Measurements from ENCODE around the gene TRAIP. TPM values are rescaled to one million over a fixed set of nuclear protein-coding genes. Genes with fewer than 3 reads are reported as not detected.

The TRAIP gene
- total RNA-seq, 1 donor from 2014 or later: 16.2 TPM

DNA sequence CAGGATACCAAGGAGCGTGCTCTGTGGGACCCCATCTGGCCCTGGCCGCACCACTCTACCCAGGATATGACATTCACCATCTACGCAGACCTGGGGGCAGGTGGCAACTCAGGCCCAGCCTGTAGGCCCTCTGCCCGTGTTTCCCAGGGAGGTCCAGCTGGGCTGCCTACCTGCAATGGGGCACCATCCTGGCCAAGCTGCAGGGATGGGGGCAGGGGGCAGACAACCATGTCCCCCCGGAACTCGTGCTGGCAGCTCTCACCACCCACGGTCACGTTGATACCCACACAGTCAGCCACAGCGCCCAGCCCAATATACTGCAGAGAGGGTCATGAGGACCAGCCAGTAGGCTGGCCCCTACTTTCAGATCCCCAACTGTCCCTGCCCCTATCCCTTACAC, 39.4 kb upstream of the TRAIP start:
- Mint-ChIP-seq H3K4me3 (ENCODE audit: low read depth) (no peak overlapping the region), H3K9me3 (ENCODE audit: low read depth) (no peaks in the 10 kb centered on the region), H3K36me3 (ENCODE audit: insufficient read depth) (no peaks in the 10 kb centered on the region), H3K4me1 (ENCODE audit: low read depth) (no peaks in the 10 kb centered on the region), H3K27ac (no peak overlapping the region), H3K27me3 (no peaks in the 10 kb centered on the region)
- TF ChIP-seq, protein P1, sequence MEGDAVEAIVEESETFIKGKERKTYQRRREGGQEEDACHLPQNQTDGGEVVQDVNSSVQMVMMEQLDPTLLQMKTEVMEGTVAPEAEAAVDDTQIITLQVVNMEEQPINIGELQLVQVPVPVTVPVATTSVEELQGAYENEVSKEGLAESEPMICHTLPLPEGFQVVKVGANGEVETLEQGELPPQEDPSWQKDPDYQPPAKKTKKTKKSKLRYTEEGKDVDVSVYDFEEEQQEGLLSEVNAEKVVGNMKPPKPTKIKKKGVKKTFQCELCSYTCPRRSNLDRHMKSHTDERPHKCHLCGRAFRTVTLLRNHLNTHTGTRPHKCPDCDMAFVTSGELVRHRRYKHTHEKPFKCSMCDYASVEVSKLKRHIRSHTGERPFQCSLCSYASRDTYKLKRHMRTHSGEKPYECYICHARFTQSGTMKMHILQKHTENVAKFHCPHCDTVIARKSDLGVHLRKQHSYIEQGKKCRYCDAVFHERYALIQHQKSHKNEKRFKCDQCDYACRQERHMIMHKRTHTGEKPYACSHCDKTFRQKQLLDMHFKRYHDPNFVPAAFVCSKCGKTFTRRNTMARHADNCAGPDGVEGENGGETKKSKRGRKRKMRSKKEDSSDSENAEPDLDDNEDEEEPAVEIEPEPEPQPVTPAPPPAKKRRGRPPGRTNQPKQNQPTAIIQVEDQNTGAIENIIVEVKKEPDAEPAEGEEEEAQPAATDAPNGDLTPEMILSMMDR (IDR thresholded peaks at IDR 0.05; ENCODE audit: unreplicated experiment): no peak
- DNase-seq (ENCODE audit: low spot score, unreplicated experiment): no peak

DNA sequence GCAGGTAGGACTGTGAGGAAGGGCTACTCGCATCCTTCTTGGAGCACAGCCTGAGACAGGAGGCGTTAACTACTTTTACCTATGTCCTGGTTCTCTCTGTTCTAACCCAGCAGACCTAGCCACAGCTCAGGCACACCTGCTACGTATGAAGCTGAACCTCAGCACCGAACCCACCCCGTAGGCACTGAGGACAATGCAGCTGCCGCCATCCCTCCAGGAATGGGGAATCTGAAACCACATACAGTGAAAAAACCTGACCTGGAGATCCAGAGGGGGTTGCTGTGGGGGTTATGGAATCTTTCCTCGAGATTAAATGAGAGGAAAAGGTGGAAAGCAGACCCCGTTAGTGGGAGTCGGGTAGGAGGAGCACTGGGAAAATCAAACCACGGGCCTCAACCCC, 32.9 kb upstream of the TRAIP start:
- Mint-ChIP-seq H3K27ac (no peak overlapping the region), H3K36me3 (ENCODE audit: insufficient read depth) (no peaks in the 10 kb centered on the region), H3K9me3 (ENCODE audit: low read depth) (no peaks in the 10 kb centered on the region), H3K27me3 (no peaks in the 10 kb centered on the region), H3K4me3 (ENCODE audit: low read depth) (no peak overlapping the region), H3K4me1 (ENCODE audit: low read depth) (no peaks in the 10 kb centered on the region)
- no peak for DNase-seq (ENCODE audit: low spot score, unreplicated experiment)
- TF ChIP-seq, protein P1 (IDR thresholded peaks at IDR 0.05; ENCODE audit: unreplicated experiment): no peak

DNA sequence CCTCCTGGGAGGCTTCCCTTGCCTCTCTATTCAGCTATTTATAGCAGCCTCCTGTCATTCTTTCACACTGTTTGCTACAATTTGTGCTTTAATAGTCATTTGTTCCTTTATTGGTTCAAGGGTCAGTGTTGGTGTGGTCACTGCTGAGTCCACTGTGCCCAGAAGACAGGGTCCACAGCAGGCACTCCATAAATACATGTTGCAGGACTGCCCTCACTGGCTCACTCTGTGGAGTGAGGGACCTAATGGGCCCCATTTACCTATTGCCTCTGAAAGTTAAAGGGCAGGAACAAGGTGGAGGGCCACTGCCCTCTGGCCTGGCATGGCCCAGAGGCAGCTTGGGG, 30.5 kb upstream of the TRAIP start:
- no peaks in the 10 kb centered on the region for H3K4me1 Mint-ChIP-seq (ENCODE audit: low read depth)
- H3K36me3 Mint-ChIP-seq (ENCODE audit: insufficient read depth): no peaks in the 10 kb centered on the region
- H3K4me3 Mint-ChIP-seq (ENCODE audit: low read depth): no peak overlapping the region
- DNase-seq (ENCODE audit: low spot score, unreplicated experiment): no peak
- no peaks in the 10 kb centered on the region for H3K9me3 Mint-ChIP-seq (ENCODE audit: low read depth)
- H3K27me3 Mint-ChIP-seq: no peaks in the 10 kb centered on the region
- TF ChIP-seq, protein P1 (IDR thresholded peaks at IDR 0.05; ENCODE audit: unreplicated experiment): no peak
- H3K27ac Mint-ChIP-seq: no peak overlapping the region

DNA sequence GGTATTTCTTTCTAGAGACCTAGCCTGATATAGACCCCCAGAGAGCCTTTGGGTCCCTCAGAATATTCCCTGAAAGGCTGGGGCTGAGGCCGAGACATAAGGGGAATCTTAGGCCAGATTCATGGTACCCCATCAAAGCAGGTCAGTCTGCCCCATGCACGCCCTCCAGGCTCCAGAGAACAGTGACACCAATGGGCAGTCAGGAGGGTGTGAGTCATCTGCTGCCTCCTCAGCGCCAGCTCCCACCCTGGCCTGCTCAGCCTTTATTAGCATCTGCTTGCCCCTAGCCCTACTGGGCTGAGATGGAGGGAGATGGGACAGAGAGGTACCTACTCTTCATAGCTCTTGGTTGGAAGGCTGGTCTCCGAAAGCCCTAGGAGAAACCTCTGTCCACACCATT, 27.6 kb upstream of the TRAIP start:
- Mint-ChIP-seq H3K4me3 (ENCODE audit: low read depth) (no peak overlapping the region), H3K27ac (no peak overlapping the region), H3K27me3 (no peaks in the 10 kb centered on the region), H3K36me3 (ENCODE audit: insufficient read depth) (no peaks in the 10 kb centered on the region), H3K9me3 (ENCODE audit: low read depth) (no peaks in the 10 kb centered on the region), H3K4me1 (ENCODE audit: low read depth) (peaks cover 4% of the 10 kb centered on the region)
- TF ChIP-seq, protein P1 (IDR thresholded peaks at IDR 0.05; ENCODE audit: unreplicated experiment): no peak
- no peak for DNase-seq (ENCODE audit: low spot score, unreplicated experiment)

DNA sequence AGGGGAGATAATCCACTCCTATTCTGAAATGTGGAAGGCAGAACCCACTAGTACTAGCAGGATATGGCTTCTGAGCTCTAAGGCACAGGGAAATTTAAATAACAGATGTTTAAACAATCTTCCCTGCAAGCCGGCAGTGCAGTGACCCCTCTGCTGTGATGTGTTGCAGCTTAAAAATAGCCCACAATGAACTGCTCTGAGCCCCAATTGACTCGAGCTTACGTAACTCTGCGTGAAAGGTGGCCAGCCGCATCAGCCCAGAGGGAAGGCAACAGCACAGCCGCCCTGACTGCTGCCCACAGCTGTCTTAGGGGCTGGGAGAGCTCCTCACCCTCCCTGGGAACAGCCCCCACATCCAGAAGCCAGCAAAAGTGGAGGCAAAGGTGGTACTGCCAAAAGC, 25.8 kb upstream of the TRAIP start:
- Mint-ChIP-seq H3K36me3 (ENCODE audit: insufficient read depth) (no peaks in the 10 kb centered on the region), H3K9me3 (ENCODE audit: low read depth) (no peaks in the 10 kb centered on the region), H3K4me1 (ENCODE audit: low read depth) (peaks cover 4% of the 10 kb centered on the region), H3K4me3 (ENCODE audit: low read depth) (no peak overlapping the region), H3K27me3 (no peaks in the 10 kb centered on the region), H3K27ac (no peak overlapping the region)
- TF ChIP-seq, protein P1 (IDR thresholded peaks at IDR 0.05; ENCODE audit: unreplicated experiment): no peak
- no peak for DNase-seq (ENCODE audit: low spot score, unreplicated experiment)
